MM.1S (cell line): ENCODE results near the gene ARRDC2.

Source experiments
- DNase-seq: peaks from one replicate; pipeline ENCODE4 v3.0.0-alpha.2; 2015
- H2AFZ ChIP-seq: fragments of 300-600 bp; sonication (generic); 2 replicates; pipeline ENCODE4 v1.6.0; 2016; ENCODE audit warnings: antibody characterized with exemption, low read length
- H3F3A ChIP-seq: fragments of 300-600 bp; sonication (generic); 2 replicates; pipeline ENCODE4 v1.6.1; 2016; ENCODE audit warnings: mild to moderate bottlenecking, antibody characterized with exemption, low read length, moderate library complexity, mixed read lengths; ENCODE audit not compliant: insufficient read depth
- H3K27ac ChIP-seq: fragments of 300-600 bp; sonication (generic); 2 replicates; pipeline ENCODE4 v1.5.1; 2016; ENCODE audit warnings: mild to moderate bottlenecking, low read length
- H3K27me3 ChIP-seq: fragments of 300-600 bp; sonication (generic); replicated peaks from 2 replicates; pipeline ENCODE4 v1.6.0; 2016; ENCODE audit warnings: low read length; ENCODE audit not compliant: insufficient read depth
- H3K36me3 ChIP-seq: fragments of 300-600 bp; sonication (generic); replicated peaks from 2 replicates; pipeline ENCODE4 v1.6.1; 2016; ENCODE audit warnings: mild to moderate bottlenecking, low read length, mixed read lengths; ENCODE audit not compliant: insufficient read depth
- H3K4me1 ChIP-seq: fragments of 300-600 bp; sonication (generic); 2 replicates; pipeline ENCODE4 v1.6.1; 2016; ENCODE audit warnings: low read length, mixed read lengths
- H3K4me2 ChIP-seq: fragments of 300-600 bp; sonication (generic); 2 replicates; pipeline ENCODE4 v1.6.0; 2016; ENCODE audit warnings: low read depth, low read length
- H3K4me3 ChIP-seq: fragments of 300-600 bp; sonication (generic); 2 replicates; pipeline ENCODE4 v1.5.1; 2016; ENCODE audit warnings: low read length, mixed read lengths
- H3K79me2 ChIP-seq: fragments of 300-600 bp; sonication (generic); 2 replicates; pipeline ENCODE4 v1.6.1; 2016; ENCODE audit warnings: mixed run types, low read length, mixed read lengths
- H3K9ac ChIP-seq: fragments of 300-600 bp; sonication (generic); 2 replicates; pipeline ENCODE4 v1.6.1; 2016; ENCODE audit warnings: low read length, mixed read lengths
- H3K9me2 ChIP-seq: fragments of 300-600 bp; sonication (generic); replicated peaks from 2 replicates; pipeline ENCODE4 v1.6.1; 2016; ENCODE audit warnings: mild to moderate bottlenecking, low read length, mixed read lengths; ENCODE audit not compliant: insufficient read depth
- H3K9me3 ChIP-seq: fragments of 300-600 bp; sonication (generic); replicated peaks from 2 replicates; pipeline ENCODE4 v1.6.1; 2016; ENCODE audit warnings: mild to moderate bottlenecking, low read length, mixed read lengths; ENCODE audit not compliant: insufficient read depth
- H4K20me1 ChIP-seq: fragments of 300-600 bp; sonication (generic); 2 replicates; pipeline ENCODE4 v1.6.1; 2016; ENCODE audit warnings: mild to moderate bottlenecking, low read length, moderate library complexity, mixed read lengths; ENCODE audit not compliant: insufficient read depth
- EZH2 ChIP-seq: fragments of 300-600 bp; sonication (generic); optimal IDR thresholded peaks from 2 replicates; pipeline ENCODE3; 2017; ENCODE audit warnings: low read depth, mild to moderate bottlenecking, antibody characterized with exemption, low read length, mixed read lengths
- EZH2phosphoT487 ChIP-seq: fragments of 300-600 bp; sonication (generic); IDR thresholded peaks from 2 replicates; pipeline ENCODE4 v1.6.1; 2018; ENCODE audit warnings: antibody characterized with exemption, low read length
- TF ChIP-seq, protein P1 (sequence below): fragments of 300-600 bp; sonication (generic); IDR thresholded peaks from 2 replicates; pipeline ENCODE4 v1.5.1; 2016; ENCODE audit warnings: antibody characterized with exemption, low read length, mixed read lengths

The ARRDC2 gene

DNA sequence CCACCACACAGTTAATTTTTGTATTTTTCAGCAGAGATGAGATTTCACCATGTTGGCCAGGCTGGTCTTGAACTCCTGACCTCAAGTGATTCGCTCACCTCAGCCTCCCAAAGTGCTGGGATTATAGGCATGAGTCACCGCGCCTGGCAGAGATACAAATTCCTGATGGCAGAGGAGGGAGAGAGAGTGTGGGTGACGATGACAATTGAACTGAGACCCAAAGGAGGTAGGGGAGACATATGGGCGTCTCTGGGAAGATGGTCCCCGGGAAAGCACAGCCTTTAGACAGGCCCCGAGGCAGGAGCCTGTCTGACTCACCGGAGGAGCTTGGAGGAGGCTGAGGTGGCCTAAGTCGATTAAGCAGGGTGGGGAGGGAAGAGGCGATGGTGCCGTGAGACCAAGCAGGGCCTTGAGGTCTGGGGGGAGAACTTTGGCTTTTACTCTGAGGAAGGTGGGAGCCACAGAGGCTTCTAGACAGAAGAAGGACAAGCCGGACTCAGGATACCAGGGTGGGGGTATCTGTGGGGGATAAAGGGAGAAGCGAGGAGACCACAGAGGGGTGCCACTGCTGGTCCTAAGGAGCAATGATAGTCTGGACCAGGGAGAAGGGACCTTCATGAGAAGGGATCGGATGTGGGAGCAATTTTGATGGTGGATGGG, 38.2 kb downstream of the ARRDC2 start:
- no peak for TF ChIP-seq EZH2phosphoT487
- TF ChIP-seq EZH2 = no peak
- TF ChIP-seq, protein P1, sequence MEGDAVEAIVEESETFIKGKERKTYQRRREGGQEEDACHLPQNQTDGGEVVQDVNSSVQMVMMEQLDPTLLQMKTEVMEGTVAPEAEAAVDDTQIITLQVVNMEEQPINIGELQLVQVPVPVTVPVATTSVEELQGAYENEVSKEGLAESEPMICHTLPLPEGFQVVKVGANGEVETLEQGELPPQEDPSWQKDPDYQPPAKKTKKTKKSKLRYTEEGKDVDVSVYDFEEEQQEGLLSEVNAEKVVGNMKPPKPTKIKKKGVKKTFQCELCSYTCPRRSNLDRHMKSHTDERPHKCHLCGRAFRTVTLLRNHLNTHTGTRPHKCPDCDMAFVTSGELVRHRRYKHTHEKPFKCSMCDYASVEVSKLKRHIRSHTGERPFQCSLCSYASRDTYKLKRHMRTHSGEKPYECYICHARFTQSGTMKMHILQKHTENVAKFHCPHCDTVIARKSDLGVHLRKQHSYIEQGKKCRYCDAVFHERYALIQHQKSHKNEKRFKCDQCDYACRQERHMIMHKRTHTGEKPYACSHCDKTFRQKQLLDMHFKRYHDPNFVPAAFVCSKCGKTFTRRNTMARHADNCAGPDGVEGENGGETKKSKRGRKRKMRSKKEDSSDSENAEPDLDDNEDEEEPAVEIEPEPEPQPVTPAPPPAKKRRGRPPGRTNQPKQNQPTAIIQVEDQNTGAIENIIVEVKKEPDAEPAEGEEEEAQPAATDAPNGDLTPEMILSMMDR = no peak
- Histone ChIP-seq H3K4me3 (no peak overlapping the region), H3K79me2 (no peaks in the 10 kb centered on the region), H3K36me3 (no peaks in the 10 kb centered on the region), H3K9me2 (no peaks in the 10 kb centered on the region), H3K27me3 (peaks cover 93% of the 10 kb centered on the region), H3K27ac (no peak overlapping the region), H3K4me2 (no peak overlapping the region), H4K20me1 (no peaks in the 10 kb centered on the region), H3K9ac (no peak overlapping the region), H3K9me3 (no peaks in the 10 kb centered on the region), H3F3A (no peaks in the 10 kb centered on the region), H3K4me1 (peaks cover 11% of the 10 kb centered on the region), H2AFZ (no peak overlapping the region)
- no peak for DNase-seq

DNA sequence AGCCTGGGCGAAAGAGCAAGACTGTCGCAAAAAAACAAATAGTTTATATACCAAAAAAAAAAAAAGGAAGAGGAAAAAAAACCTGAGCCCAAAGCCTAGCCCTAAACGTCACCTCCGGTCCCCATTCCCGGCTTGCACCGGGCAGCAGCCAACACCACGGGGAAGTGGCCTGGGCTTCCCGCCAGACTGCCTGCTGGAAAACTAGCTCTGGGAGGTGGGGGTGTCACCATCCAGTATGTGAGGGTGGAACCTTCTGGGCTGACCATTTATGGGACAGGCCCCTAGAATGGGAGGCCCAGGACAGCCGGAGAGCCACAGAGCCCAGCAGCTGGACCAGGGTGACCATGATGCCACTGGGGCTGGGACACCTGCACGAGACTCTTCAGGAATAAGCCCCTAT, 41.4 kb downstream of the ARRDC2 start:
- Histone ChIP-seq H2AFZ (no peak overlapping the region), H3K4me2 (no peak overlapping the region), H3K27ac (no peak overlapping the region), H3K36me3 (no peaks in the 10 kb centered on the region), H4K20me1 (no peaks in the 10 kb centered on the region), H3K9ac (no peak overlapping the region), H3K9me2 (no peaks in the 10 kb centered on the region), H3K79me2 (no peaks in the 10 kb centered on the region), H3F3A (no peaks in the 10 kb centered on the region), H3K4me1 (peaks cover 11% of the 10 kb centered on the region), H3K9me3 (no peaks in the 10 kb centered on the region), H3K4me3 (no peak overlapping the region), H3K27me3 (peaks cover 91% of the 10 kb centered on the region)
- TF ChIP-seq, protein P1 = no peak
- TF ChIP-seq EZH2 = no peak
- TF ChIP-seq EZH2phosphoT487 = no peak
- no peak for DNase-seq

DNA sequence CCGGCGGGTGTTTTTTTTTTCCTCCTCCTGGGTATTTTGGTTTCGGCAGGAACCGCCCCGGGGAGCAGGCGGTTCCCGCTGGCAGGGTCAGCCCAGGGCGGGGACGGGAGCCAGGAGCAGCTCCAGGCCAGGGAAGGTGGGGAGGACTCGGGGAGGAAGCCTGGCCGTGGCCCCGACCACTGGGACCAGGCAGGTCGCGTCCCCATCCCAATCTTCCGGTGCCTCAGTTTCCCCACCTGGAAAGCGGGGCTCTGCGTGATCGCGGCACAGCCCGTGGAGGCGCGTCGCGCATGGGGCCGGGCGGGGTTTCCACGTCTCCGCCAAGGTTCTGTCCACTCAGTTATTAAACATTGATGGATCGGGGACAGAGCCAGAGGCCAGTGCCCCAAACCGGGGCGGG, 43.9 kb downstream of the ARRDC2 start:
- no peak overlapping the region for H3K9ac ChIP-seq
- H3K27me3 ChIP-seq = peaks cover 94% of the 10 kb centered on the region
- no peak for DNase-seq
- H3K4me3 ChIP-seq = no peak overlapping the region
- TF ChIP-seq, protein P1 = no peak
- no peak for TF ChIP-seq EZH2
- H4K20me1 ChIP-seq = no peaks in the 10 kb centered on the region
- no peaks in the 10 kb centered on the region for H3F3A ChIP-seq
- no peak overlapping the region for H3K27ac ChIP-seq
- H2AFZ ChIP-seq = no peak overlapping the region
- H3K79me2 ChIP-seq = no peaks in the 10 kb centered on the region
- no peaks in the 10 kb centered on the region for H3K9me2 ChIP-seq
- H3K4me1 ChIP-seq = no peaks in the 10 kb centered on the region
- H3K4me2 ChIP-seq = no peak overlapping the region
- no peaks in the 10 kb centered on the region for H3K9me3 ChIP-seq
- H3K36me3 ChIP-seq = no peaks in the 10 kb centered on the region
